B cell (primary cell): ENCODE results near the gene TTYH1. TPM values are rescaled to one million over a fixed set of nuclear protein-coding genes. Genes with fewer than 3 reads are reported as not detected.
A peak's percentile ranks its signal among the peaks of the same experiment; 100 is the strongest.

Experiments
- ATAC-seq: fragments of 200-7000 bp; cut with Tn5 transposase; one replicate; pipeline ENCODE4 v1.10.0; 2021; ENCODE audit warnings: low read depth, mild to moderate bottlenecking, moderate number of reproducible peaks, moderate library complexity
- CTCF ChIA-PET: fragments of 350-600 bp; sonication (Branson Sonifier 250); formaldehyde crosslinking; loops from one replicate; lab custom pipeline; 2021; ENCODE audit warnings: antibody characterized with exemption, inconsistent platforms; lab: Charles Lee
- POLR2A ChIA-PET: fragments of 350-600 bp; sonication (Branson Sonifier 250); formaldehyde crosslinking; loops from one replicate; lab custom pipeline; 2021; ENCODE audit warnings: antibody characterized with exemption; lab: Charles Lee
- DNase-seq: peaks from one replicate; pipeline ENCODE4 v3.0.0; 2013
- H2AFZ ChIP-seq: 2 replicates; pipeline ENCODE4 v1.6.1; 2012; ENCODE audit warnings: mild to moderate bottlenecking, low read depth, low read length; ENCODE audit not compliant: insufficient read depth, poor library complexity, severe bottlenecking
- H3K27ac ChIP-seq, 2 donors: 1 replicate in 1 of 2; 2 replicates in 1 of 2; pipeline ENCODE4 v1.5.1; 2012 to 2013; ENCODE audit warnings: low read length in 2 of 2, mild to moderate bottlenecking in 2 of 2, moderate library complexity in 1 of 2
- H3K27me3 ChIP-seq, 4 experiments: fragments of 200-600 bp in 1 of 4; sonication (generic) in 1 of 4; replicated peaks in 1 of 4; 1 replicate in 2 of 4; 2 replicates in 2 of 4; pipeline versions ENCODE4 v1.6.1 to v1.7.0; 2013 to 2016; ENCODE audit warnings: low read length in 3 of 4, mild to moderate bottlenecking in 2 of 4, mixed read lengths in 1 of 4, moderate library complexity in 1 of 4; ENCODE audit not compliant: insufficient read depth in 4 of 4, control insufficient read depth in 3 of 4; ENCODE audit errors: control extremely low read depth in 1 of 4
- H3K36me3 ChIP-seq, 2 experiments: replicated peaks in 1 of 2; 1 replicate in 1 of 2; 2 replicates in 1 of 2; pipeline versions ENCODE4 v1.6.1 to v1.7.1; 2013; ENCODE audit warnings: low read length in 1 of 2; ENCODE audit not compliant: insufficient read depth in 2 of 2, control insufficient read depth in 1 of 2; ENCODE audit errors: control extremely low read depth in 1 of 2, extremely low read depth in 1 of 2
- H3K4me1 ChIP-seq, 2 donors: fragments of 200-600 bp in 1 of 2; sonication (generic) in 1 of 2; 1 replicate in 1 of 2; 2 replicates in 1 of 2; pipeline versions ENCODE4 v1.5.1 to v1.6.1; 2013 to 2017; ENCODE audit warnings: low read length in 2 of 2; ENCODE audit not compliant: control insufficient read depth in 2 of 2, insufficient read depth in 2 of 2
- H3K4me2 ChIP-seq: replicated peaks from 2 replicates; pipeline ENCODE3; 2012; ENCODE audit warnings: mild to moderate bottlenecking, low read depth, low read length; ENCODE audit not compliant: poor library complexity, severe bottlenecking
- H3K4me3 ChIP-seq, 5 experiments: fragments of 200-600 bp in 1 of 5; sonication (generic) in 1 of 5; 1 replicate in 3 of 5; 2 replicates in 2 of 5; pipeline versions ENCODE4 v1.5.1 to v1.7.0; 2011 to 2016; ENCODE audit warnings: low read length in 4 of 5, mild to moderate bottlenecking in 4 of 5, low read depth in 2 of 5, control low read depth in 1 of 5, moderate library complexity in 1 of 5; ENCODE audit not compliant: insufficient read depth in 1 of 5; ENCODE audit errors: control extremely low read depth in 1 of 5, extremely low read depth in 1 of 5
- H3K79me2 ChIP-seq: fragments of 200-600 bp; sonication (generic); one replicate; pipeline ENCODE4 v1.6.0; 2016; ENCODE audit warnings: low read length; ENCODE audit not compliant: control insufficient read depth, insufficient read depth
- H3K9ac ChIP-seq: fragments of 200-600 bp; sonication (generic); 2 replicates; pipeline ENCODE4 v1.6.1; 2017; ENCODE audit warnings: mild to moderate bottlenecking, low read length, moderate library complexity
- H3K9me3 ChIP-seq, 3 donors: one replicate each; pipeline versions ENCODE4 v1.6.1 to v1.7.1; 2013; ENCODE audit warnings: low read length in 2 of 3; ENCODE audit not compliant: control insufficient read depth in 2 of 3, insufficient read depth in 1 of 3; ENCODE audit errors: control extremely low read depth in 1 of 3
- H4K20me1 ChIP-seq: 2 replicates; pipeline ENCODE4 v1.6.0; 2012; ENCODE audit warnings: mild to moderate bottlenecking, low read length; ENCODE audit not compliant: insufficient read depth, control insufficient read depth, poor library complexity, severe bottlenecking
- H3K27ac Mint-ChIP-seq: one replicate; pipeline ENCODE4 v1.8.0; 2021; ENCODE audit warnings: mixed read lengths
- H3K27me3 Mint-ChIP-seq: one replicate; pipeline ENCODE4 v1.8.0; 2021; ENCODE audit warnings: mixed read lengths
- H3K4me1 Mint-ChIP-seq: one replicate; pipeline ENCODE4 v1.8.0; 2021; ENCODE audit warnings: mixed read lengths
- H3K4me3 Mint-ChIP-seq: one replicate; pipeline ENCODE4 v1.8.0; 2021; ENCODE audit warnings: mixed read lengths
- H3K9me3 Mint-ChIP-seq: one replicate; pipeline ENCODE4 v1.8.0; 2022; ENCODE audit warnings: mixed read lengths; ENCODE audit not compliant: insufficient read depth
- CTCF ChIP-seq: fragments of 200-600 bp; IDR thresholded peaks from one replicate; pipeline ENCODE4 v1.8.0; 2022; ENCODE audit warnings: antibody characterized with exemption, mild to moderate bottlenecking
- EZH2 ChIP-seq: IDR thresholded peaks from 2 replicates; pipeline ENCODE4 v1.6.1; 2012; ENCODE audit warnings: borderline replicate concordance, low read depth, mild to moderate bottlenecking, moderate library complexity, low read length; ENCODE audit not compliant: insufficient read depth, poor library complexity, severe bottlenecking
- WGBS: methylation state at CpG from one replicate; pipeline ENCODE4 v1.1.5; 2013; ENCODE audit warnings: missing lambda C conversion rate; ENCODE audit not compliant: insufficient coverage; 5-methylcytosine and 5-hydroxymethylcytosine counted together
- intact Hi-C: fragments of 100-400 bp; cut with micrococcal nuclease; formaldehyde crosslinking; loops from one replicate; pipeline ENCODE4 v1.10.0; 2022
- polyA plus RNA-seq: library from polyadenylated mRNA; depleted of rRNA; stranded (reverse); fragments of >200 nt; gene quantifications from 2 replicates; pipeline ENCODE4 v1.2.3, GENCODE V29; 2012
- total RNA-seq, 2 donors: library from RNA; stranded (reverse); fragments of 120-200 nt in 1 of 2; gene quantifications; 1 replicate in 1 of 2; 2 replicates in 1 of 2; pipeline versions ENCODE4 v1.2.3 to v1.2.4, GENCODE V29; 2013 to 2022

The TTYH1 gene
- total and polyA plus RNA-seq, 2 donors (not counting 1 experiment from before 2014, with no cell fraction given), result not detected

- Mint-ChIP-seq H3K9me3 (no peaks in the 10 kb centered on the region), H3K4me3 (no peak overlapping the region), H3K27ac (no peak overlapping the region), H3K27me3 (peaks cover 6% of the 10 kb centered on the region), H3K4me1 (peaks cover 15% of the 10 kb centered on the region)
- intact Hi-C loops, result no loop called here
- no peak for ATAC-seq
- Histone ChIP-seq H3K4me2 (peak overlapping the region; percentile 7), H3K36me3 (peaks cover 0 to 1% of the 10 kb centered on the region in 2 experiments), H3K4me3 (no peak overlapping the region), H3K27ac (no peak overlapping the region), H2AFZ (no peak overlapping the region), H4K20me1 (peaks cover 13% of the 10 kb centered on the region), H3K79me2 (peaks cover 14% of the 10 kb centered on the region), H3K4me1 (peaks cover 11 to 22% of the 10 kb centered on the region in 2 donors), H3K9me3 (no peaks in the 10 kb centered on the region), H3K9ac (no peak overlapping the region), H3K27me3 (peaks cover 0 to 15% (median 6%) of the 10 kb centered on the region in 4 experiments)
- ChIA-PET CTCF (no interaction called here), POLR2A (no interaction called here)
- DNase-seq, result no peak
- 78% methylated on average over 23 of the region's 23 CpGs for WGBS
- no peak for TF ChIP-seq EZH2
- no peak for TF ChIP-seq CTCF
Measured at GRCh38 chr19:54434112-54434872, 19.0 kb downstream of the TTYH1 start.

- Mint-ChIP-seq H3K4me3 (no peak overlapping the region), H3K27ac (no peak overlapping the region), H3K9me3 (no peaks in the 10 kb centered on the region), H3K27me3 (peaks cover 4% of the 10 kb centered on the region), H3K4me1 (peaks cover 16% of the 10 kb centered on the region)
- peaks cover 0 to 1% of the 10 kb centered on the region in 2 experiments for H3K36me3 ChIP-seq
- peaks cover 17% of the 10 kb centered on the region for H3K79me2 ChIP-seq
- H3K27me3 ChIP-seq, result peaks cover 0 to 10% (median 3%) of the 10 kb centered on the region in 4 experiments
- POLR2A ChIA-PET, result no interaction called here
- TF ChIP-seq CTCF (no peak), EZH2 (no peak)
- H3K9me3 ChIP-seq, result no peaks in the 10 kb centered on the region
- no peak overlapping the region for H2AFZ ChIP-seq
- peaks cover 13% of the 10 kb centered on the region for H4K20me1 ChIP-seq
- 69% methylated on average over 9 of the region's 11 CpGs for WGBS
- no peak overlapping the region for H3K4me3 ChIP-seq
- intact Hi-C loops, result no loop called here
- H3K9ac ChIP-seq, result no peak overlapping the region
- peak overlapping the region; percentile 7 for H3K4me2 ChIP-seq
- no peak for ATAC-seq
- peaks cover 10 to 21% of the 10 kb centered on the region in 2 donors for H3K4me1 ChIP-seq
- CTCF ChIA-PET, result no interaction called here
- H3K27ac ChIP-seq, result no peak overlapping the region
- DNase-seq, result no peak
Measured at GRCh38 chr19:54434873-54435214, 19.6 kb downstream of the TTYH1 start.
